ENCODE measurements around the gene ZBTB8B. TPM values are rescaled to one million over a fixed set of nuclear protein-coding genes. Genes with fewer than 3 reads are reported as not detected.

The ZBTB8B gene
- total RNA-seq, 1 donor from 2014 or later, result under 0.01 TPM

Other genes starting within 250 kb of the ZBTB8B start
- 9.2 and 12.3 TPM in 2 replicates for gene TMEM234, start 242.7 kb upstream of the ZBTB8B start, total RNA-seq
- 339 and 353 TPM in 2 replicates for gene EIF3I, start 242.7 kb upstream of the ZBTB8B start, total RNA-seq
- 2.4 and 30.8 TPM in 2 replicates for gene FAM167B, start 217.8 kb upstream of the ZBTB8B start, total RNA-seq
- gene LCK, start 213.8 kb upstream of the ZBTB8B start, total RNA-seq, result 0.09 and 0.17 TPM in 2 replicates
- gene HDAC1, start 173.0 kb upstream of the ZBTB8B start, total RNA-seq, result 176 and 202 TPM in 2 replicates
- 129 and 147 TPM in 2 replicates for gene MARCKSL1, start 128.8 kb upstream of the ZBTB8B start, total RNA-seq
- 0.88 and 2.0 TPM in 2 replicates for gene FAM229A, start 102.6 kb upstream of the ZBTB8B start, total RNA-seq
- 0.14 TPM in 1 of 2 replicates, not detected in the other for gene TSSK3, start 102.5 kb upstream of the ZBTB8B start, total RNA-seq
- gene BSDC1, start 70.6 kb upstream of the ZBTB8B start, total RNA-seq, result 61.5 and 75.7 TPM in 2 replicates
- gene ZBTB8A, start 74.4 kb downstream of the ZBTB8B start, total RNA-seq, result 11.3 and 12.6 TPM in 2 replicates
- 39.1 and 51.4 TPM in 2 replicates for gene ZBTB8OS, start 185.5 kb downstream of the ZBTB8B start, total RNA-seq
- 193 and 244 TPM in 2 replicates for gene RBBP4, start 186.1 kb downstream of the ZBTB8B start, total RNA-seq
- gene SYNC, start 237.7 kb downstream of the ZBTB8B start, total RNA-seq, result 16.4 and 21.4 TPM in 2 replicates